ENCODE results near the gene CST6. TPM values are rescaled to one million over a fixed set of nuclear protein-coding genes. Genes with fewer than 3 reads are reported as not detected.

CST6 gene
- total RNA-seq, 4 donors from 2014 or later = not detected

DNA sequence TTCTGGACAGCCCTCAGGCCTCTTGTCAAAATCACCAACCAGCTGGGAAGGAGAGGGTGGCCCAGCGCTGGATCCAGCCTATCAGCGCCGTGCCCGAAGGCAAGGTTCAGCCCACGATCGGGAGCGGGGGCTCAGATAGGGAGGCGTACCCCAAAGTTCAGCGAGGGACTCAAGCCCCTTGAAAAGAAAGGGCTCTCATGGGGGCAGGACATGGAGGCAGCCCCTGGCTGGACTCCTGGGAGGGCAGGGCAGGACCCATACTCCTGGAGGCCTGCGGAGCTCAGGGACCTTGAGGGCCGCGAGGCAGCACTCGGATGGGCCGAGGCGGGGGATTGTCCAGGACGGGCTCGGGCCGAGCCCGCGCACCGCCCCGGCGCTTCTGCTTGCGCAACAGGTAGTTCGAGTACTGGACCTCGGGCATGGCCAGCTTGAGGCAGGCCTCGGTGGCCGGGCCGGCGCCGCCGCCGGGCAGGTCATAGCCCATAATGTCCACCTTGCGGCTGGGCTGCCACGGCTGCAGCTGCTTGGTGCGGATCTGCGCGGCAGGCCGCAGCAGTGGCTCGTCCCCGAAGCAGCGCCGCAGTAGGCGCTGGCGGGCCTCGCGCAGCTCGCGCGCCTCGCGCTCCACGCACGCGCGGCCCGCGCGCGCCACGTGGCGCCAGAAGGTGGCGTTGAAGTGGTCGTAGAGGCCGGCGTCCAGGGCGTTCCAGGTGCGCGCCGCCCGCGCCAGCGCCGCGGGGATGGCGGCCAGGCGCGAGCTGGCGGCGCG lies 30.6 kb downstream of the CST6 start:
- 90 to 97% methylated on average over 2 to 81 of the region's 81 CpGs for WGBS, 2 donors (ENCODE audit: low coverage in 1 of 2)

DNA sequence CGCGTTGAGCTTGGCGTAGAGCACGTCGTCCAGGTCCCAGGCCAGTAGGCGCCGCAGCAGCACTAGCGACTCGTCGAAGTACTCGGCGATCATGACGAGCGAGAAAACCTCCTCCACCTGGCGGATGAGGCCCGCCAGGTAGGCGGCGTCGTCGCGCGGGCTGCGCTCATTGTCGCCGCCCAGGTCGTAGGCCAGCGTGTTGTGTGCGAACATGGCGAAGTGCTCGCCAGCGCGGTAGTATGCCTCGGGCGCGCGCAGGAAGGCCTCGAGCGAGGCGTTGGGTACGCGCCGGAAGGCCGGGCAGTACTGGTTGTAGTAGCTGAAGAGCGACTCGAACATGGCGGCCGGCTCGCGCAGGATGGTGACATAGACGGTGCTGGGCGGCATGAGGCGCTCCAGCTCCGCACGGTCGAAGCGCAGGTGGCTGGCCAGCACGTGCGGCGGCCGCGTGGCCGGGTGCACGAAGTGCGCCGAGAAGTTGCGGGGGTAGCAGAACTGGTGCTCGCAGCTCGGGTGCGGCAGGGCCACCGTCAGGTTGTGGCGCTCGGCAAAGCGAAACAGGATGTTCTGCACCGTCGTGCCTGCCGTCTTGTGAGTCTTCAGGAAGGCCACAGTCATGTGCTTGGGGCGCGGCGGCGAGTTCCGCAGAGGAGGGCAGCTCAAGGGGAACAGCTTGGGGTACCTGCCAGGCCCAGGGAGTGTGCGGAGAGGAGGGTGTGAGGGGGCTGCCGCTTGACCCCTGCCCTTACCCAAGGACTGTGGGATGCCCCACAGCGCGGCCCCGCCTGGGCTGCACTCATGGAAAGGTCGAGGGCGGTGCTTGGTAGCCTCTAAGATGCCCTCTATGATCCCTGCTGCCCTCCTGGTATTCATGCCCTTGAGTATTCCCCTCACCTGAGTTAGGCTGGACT lies 31.4 kb downstream of the CST6 start:
- intact Hi-C loops (cut with DNase I; ENCODE audit: low total_unique reads) (no loop called here), in situ Hi-C loops (cut with MboI; ENCODE audit: low pct_ligation_motif_present in 1 of 4, low pct_unique_long_range_greater_than_20kb in 1 of 4, low sequenced_read_pairs in 3 of 4) (no loop called here)
- Histone ChIP-seq H3K9me3 (no peaks in the 10 kb centered on the region), H3K36me3 (no peaks in the 10 kb centered on the region), H3K27ac (no peak overlapping the region), H3K27me3 (peaks cover 6% of the 10 kb centered on the region), H3K4me1 (peaks cover 0 to 7% (median 2%) of the 10 kb centered on the region in 4 donors), H3K4me3 (no peak overlapping the region)
- WGBS, 2 donors (ENCODE audit: low coverage in 1 of 2) = 96 to 98% methylated on average over 13 to 88 of the region's 88 CpGs
- DNase-seq = no peak
- TF ChIP-seq POLR2AphosphoS5 (IDR thresholded peaks at IDR 0.05) = no peak
- TF ChIP-seq, protein P1, sequence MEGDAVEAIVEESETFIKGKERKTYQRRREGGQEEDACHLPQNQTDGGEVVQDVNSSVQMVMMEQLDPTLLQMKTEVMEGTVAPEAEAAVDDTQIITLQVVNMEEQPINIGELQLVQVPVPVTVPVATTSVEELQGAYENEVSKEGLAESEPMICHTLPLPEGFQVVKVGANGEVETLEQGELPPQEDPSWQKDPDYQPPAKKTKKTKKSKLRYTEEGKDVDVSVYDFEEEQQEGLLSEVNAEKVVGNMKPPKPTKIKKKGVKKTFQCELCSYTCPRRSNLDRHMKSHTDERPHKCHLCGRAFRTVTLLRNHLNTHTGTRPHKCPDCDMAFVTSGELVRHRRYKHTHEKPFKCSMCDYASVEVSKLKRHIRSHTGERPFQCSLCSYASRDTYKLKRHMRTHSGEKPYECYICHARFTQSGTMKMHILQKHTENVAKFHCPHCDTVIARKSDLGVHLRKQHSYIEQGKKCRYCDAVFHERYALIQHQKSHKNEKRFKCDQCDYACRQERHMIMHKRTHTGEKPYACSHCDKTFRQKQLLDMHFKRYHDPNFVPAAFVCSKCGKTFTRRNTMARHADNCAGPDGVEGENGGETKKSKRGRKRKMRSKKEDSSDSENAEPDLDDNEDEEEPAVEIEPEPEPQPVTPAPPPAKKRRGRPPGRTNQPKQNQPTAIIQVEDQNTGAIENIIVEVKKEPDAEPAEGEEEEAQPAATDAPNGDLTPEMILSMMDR (IDR thresholded peaks at IDR 0.05) = no peak
- TF ChIP-seq POLR2A (IDR thresholded peaks at IDR 0.05) = no peak
- no peak for TF ChIP-seq EP300 (IDR thresholded peaks at IDR 0.05; ENCODE audit: low read depth)

More for the DNA sequence above, 30.6 kb downstream of the CST6 start:
- DNase-seq = no peak
- Histone ChIP-seq H3K4me3 (no peak overlapping the region), H3K36me3 (no peaks in the 10 kb centered on the region), H3K4me1 (peaks cover 0 to 7% (median 2%) of the 10 kb centered on the region in 4 donors), H3K9me3 (no peaks in the 10 kb centered on the region), H3K27me3 (no peaks in the 10 kb centered on the region), H3K27ac (no peak overlapping the region)
- in situ Hi-C loops (cut with MboI; ENCODE audit: low pct_ligation_motif_present in 1 of 4, low pct_unique_long_range_greater_than_20kb in 1 of 4, low sequenced_read_pairs in 3 of 4) = no loop called here
- intact Hi-C loops (cut with DNase I; ENCODE audit: low total_unique reads) = no loop called here
- TF ChIP-seq EP300 (IDR thresholded peaks at IDR 0.05; ENCODE audit: low read depth) (no peak), POLR2A (IDR thresholded peaks at IDR 0.05) (no peak), POLR2AphosphoS5 (IDR thresholded peaks at IDR 0.05) (no peak)
- TF ChIP-seq, protein P1 (IDR thresholded peaks at IDR 0.05) = no peak

DNA sequence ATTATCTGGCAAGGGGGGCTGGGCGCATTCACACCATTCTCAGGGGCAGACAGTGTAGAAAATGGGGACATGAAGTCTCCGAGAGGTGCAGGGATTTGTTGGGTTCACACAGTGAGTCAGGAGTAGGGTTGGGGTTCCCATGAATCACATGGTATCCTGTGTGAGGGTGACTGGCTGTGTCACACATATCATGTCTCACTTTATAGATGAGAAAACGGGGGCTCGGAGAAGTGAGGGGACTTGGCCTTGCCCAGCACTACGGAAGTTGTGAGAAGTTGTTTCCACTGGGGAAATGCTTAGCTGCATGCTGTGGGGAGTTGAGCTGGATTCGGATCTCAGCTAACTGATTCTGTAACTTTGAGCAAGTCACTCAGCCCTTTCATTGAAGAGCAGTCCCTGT lies 32.9 kb downstream of the CST6 start:
- Histone ChIP-seq H3K9me3 (no peaks in the 10 kb centered on the region), H3K4me1 (peaks cover 0 to 7% (median 4%) of the 10 kb centered on the region in 4 donors), H3K27ac (no peak overlapping the region), H3K36me3 (no peaks in the 10 kb centered on the region), H3K27me3 (peaks cover 18% of the 10 kb centered on the region), H3K4me3 (no peak overlapping the region)
- DNase-seq = no peak
- in situ Hi-C loops (cut with MboI; ENCODE audit: low pct_ligation_motif_present in 1 of 4, low pct_unique_long_range_greater_than_20kb in 1 of 4, low sequenced_read_pairs in 3 of 4) = no loop called here
- WGBS, 2 donors (ENCODE audit: low coverage in 1 of 2) = 45 to 64% methylated on average over 3 to 6 of the region's 6 CpGs
- TF ChIP-seq POLR2AphosphoS5 (IDR thresholded peaks at IDR 0.05) (no peak), POLR2A (IDR thresholded peaks at IDR 0.05) (no peak), EP300 (IDR thresholded peaks at IDR 0.05; ENCODE audit: low read depth) (no peak)
- TF ChIP-seq, protein P1 (IDR thresholded peaks at IDR 0.05) = no peak
- intact Hi-C loops (cut with DNase I; ENCODE audit: low total_unique reads) = no loop called here

DNA sequence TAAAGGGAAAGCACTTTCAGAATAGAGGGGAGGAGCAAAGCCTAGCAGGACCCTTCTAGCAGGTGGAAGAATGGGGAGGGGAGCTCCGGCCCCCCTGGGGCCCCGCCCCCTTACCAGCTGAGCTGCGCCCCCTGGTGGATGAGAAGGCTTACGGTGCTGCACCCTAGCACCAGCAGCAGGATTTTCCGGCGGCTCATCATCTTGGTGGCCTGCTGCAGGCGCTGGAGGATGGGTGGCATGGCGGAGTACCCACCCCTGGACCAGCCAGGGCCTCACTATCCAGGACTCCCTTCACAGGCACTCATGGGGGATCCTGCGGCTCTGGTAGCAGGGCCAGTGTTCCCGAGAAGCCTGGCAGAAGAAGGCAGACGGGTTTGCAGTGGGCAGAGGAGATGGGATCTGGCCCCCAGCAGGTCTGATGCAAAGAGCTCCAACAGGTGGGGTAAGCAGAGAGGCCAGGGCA lies 33.4 kb downstream of the CST6 start:
- Histone ChIP-seq H3K9me3 (no peaks in the 10 kb centered on the region), H3K4me3 (no peak overlapping the region), H3K27ac (no peak overlapping the region), H3K4me1 (peaks cover 0 to 7% (median 4%) of the 10 kb centered on the region in 4 donors), H3K36me3 (no peaks in the 10 kb centered on the region), H3K27me3 (peaks cover 18% of the 10 kb centered on the region)
- in situ Hi-C loops (cut with MboI; ENCODE audit: low pct_ligation_motif_present in 1 of 4, low pct_unique_long_range_greater_than_20kb in 1 of 4, low sequenced_read_pairs in 3 of 4) (no loop called here), intact Hi-C loops (cut with DNase I; ENCODE audit: low total_unique reads) (no loop called here)
- whole genome bisulfite sequencing, 2 donors (ENCODE audit: low coverage in 1 of 2) = 13% methylated on average over 11 of the region's 11 CpGs; no CpG with 5 or more reads in 1 of the 2 donors
- DNase-seq = peak; percentile 83
- TF ChIP-seq POLR2AphosphoS5 (IDR thresholded peaks at IDR 0.05) = no peak
- TF ChIP-seq, protein P1 (IDR thresholded peaks at IDR 0.05) = peak; percentile 77 to 94 (median 92)
- TF ChIP-seq EP300 (IDR thresholded peaks at IDR 0.05; ENCODE audit: low read depth) = no peak
- TF ChIP-seq POLR2A (IDR thresholded peaks at IDR 0.05) = no peak

Data from transverse colon (tissue), 4 donors.